HEK293T (cell line): ENCODE data around the gene PFDN1.

Experiments used
- CTCF ChIA-PET: fragments of 350-600 bp; formaldehyde crosslinking; extraction: SDS; loops from one replicate; lab custom pipeline; 2021; ENCODE audit warnings: antibody characterized with exemption, inconsistent platforms; lab: Yijun Ruan, JAX
- POLR2A ChIA-PET: fragments of 350-600 bp; formaldehyde crosslinking; extraction: SDS; loops from one replicate; lab custom pipeline; 2020; ENCODE audit warnings: antibody characterized with exemption, inconsistent platforms; lab: Yijun Ruan, JAX
- DNase-seq: peaks from one replicate; pipeline ENCODE4 v3.0.0; 2012; ENCODE audit warnings: mixed read lengths; ENCODE audit errors: extremely low spot score
- ARNT ChIP-seq: fragments of 450-650 bp; IDR thresholded peaks from 2 replicates; pipeline ENCODE4 v1.6.1; 2017; ENCODE audit warnings: mild to moderate bottlenecking
- BHLHE40 ChIP-seq: fragments of 450-650 bp; IDR thresholded peaks from 2 replicates; pipeline ENCODE4 v1.6.1; 2016; ENCODE audit warnings: mild to moderate bottlenecking, moderate library complexity, borderline replicate concordance
- CTBP1 ChIP-seq: fragments of 450-650 bp; IDR thresholded peaks from 2 replicates; pipeline ENCODE4 v1.6.1; 2016; ENCODE audit warnings: borderline replicate concordance
- ELF4 ChIP-seq: fragments of 450-650 bp; IDR thresholded peaks from 2 replicates; pipeline ENCODE4 v1.6.1; 2017; ENCODE audit warnings: antibody characterized with exemption
- FOXA1 ChIP-seq: fragments of 450-650 bp; IDR thresholded peaks from 2 replicates; pipeline ENCODE4 v1.6.1; 2016; ENCODE audit warnings: mild to moderate bottlenecking
- FOXK2 ChIP-seq: fragments of 450-650 bp; IDR thresholded peaks from 2 replicates; pipeline ENCODE4 v1.6.1; 2016; ENCODE audit warnings: mild to moderate bottlenecking
- FOXM1 ChIP-seq: fragments of 450-650 bp; IDR thresholded peaks from 2 replicates; pipeline ENCODE4 v1.6.1; 2017; ENCODE audit warnings: mild to moderate bottlenecking, borderline replicate concordance
- HDGF ChIP-seq: fragments of 450-650 bp; IDR thresholded peaks from 2 replicates; pipeline ENCODE4 v1.6.1; 2017; ENCODE audit warnings: antibody characterized with exemption, borderline replicate concordance
- L3MBTL2 ChIP-seq: fragments of 450-650 bp; conservative IDR thresholded peaks from 2 replicates; pipeline ENCODE4 v1.6.1; 2016; ENCODE audit warnings: mild to moderate bottlenecking
- LEF1 ChIP-seq: fragments of 450-650 bp; IDR thresholded peaks from 2 replicates; pipeline ENCODE4 v1.6.1; 2017; ENCODE audit warnings: mild to moderate bottlenecking, borderline replicate concordance
- NFRKB ChIP-seq: fragments of 450-650 bp; IDR thresholded peaks from 2 replicates; pipeline ENCODE4 v1.6.1; 2016; ENCODE audit warnings: mild to moderate bottlenecking, moderate library complexity
- PKNOX1 ChIP-seq: fragments of 450-650 bp; IDR thresholded peaks from 2 replicates; pipeline ENCODE4 v1.6.1; 2016
- SP1 ChIP-seq: fragments of 450-650 bp; IDR thresholded peaks from 2 replicates; pipeline ENCODE4 v1.6.1; 2017
- SUZ12 ChIP-seq: fragments of 450-650 bp; IDR thresholded peaks from 2 replicates; pipeline ENCODE4 v1.6.1; 2016; ENCODE audit warnings: mild to moderate bottlenecking
- TARDBP ChIP-seq: fragments of 450-650 bp; IDR thresholded peaks from 2 replicates; pipeline ENCODE4 v1.6.1; 2016
- ZNF384 ChIP-seq: fragments of 450-650 bp; IDR thresholded peaks from 2 replicates; pipeline ENCODE4 v1.6.1; 2016

PFDN1 gene

GRCh38 chr5:140222416-140222815 lies 80.5 kb downstream of the PFDN1 start:
- ChIA-PET CTCF (interaction anchor here (1.1 kb wide), 1 partner anchor 17 kb away, joined by 4 read pairs; no protein-coding TSS in a partner anchor), POLR2A (no interaction called here)
- no peak for DNase-seq
- no peak for TF ChIP-seq ARNT

GRCh38 chr5:140221697-140222223 lies 81.1 kb downstream of the PFDN1 start:
- DNase-seq: no peak
- POLR2A ChIA-PET: no interaction called here
- CTCF ChIA-PET: interaction anchor here (1.1 kb wide), 1 partner anchor 18 kb away, joined by 4 read pairs; no protein-coding TSS in a partner anchor
- TF ChIP-seq ZNF384: no peak
- no peak for TF ChIP-seq CTBP1
- TF ChIP-seq FOXM1: no peak
- no peak for TF ChIP-seq HDGF
- TF ChIP-seq LEF1: no peak
- no peak for TF ChIP-seq FOXK2
- no peak for TF ChIP-seq L3MBTL2
- TF ChIP-seq BHLHE40: no peak
- no peak for TF ChIP-seq ELF4
- no peak for TF ChIP-seq FOXA1
- no peak for TF ChIP-seq ARNT
- no peak for TF ChIP-seq PKNOX1
- no peak for TF ChIP-seq SP1
- no peak for TF ChIP-seq TARDBP
- no peak for TF ChIP-seq NFRKB

- no peak for TF ChIP-seq NFRKB
- no peak for TF ChIP-seq BHLHE40
- TF ChIP-seq CTBP1: no peak
- TF ChIP-seq ZNF384: no peak
- TF ChIP-seq ELF4: no peak
- no peak for TF ChIP-seq SP1
- no peak for TF ChIP-seq SUZ12
- no peak for TF ChIP-seq ARNT
- DNase-seq: no peak
- ChIA-PET POLR2A (no interaction called here), CTCF (interaction anchor here (0.8 to 1.2 kb wide), 3 partner anchors 15 to 131 kb away, joined by 3 to 7 read pairs (median 4); no protein-coding TSS in a partner anchor)
Measured at GRCh38 chr5:140220698-140221064, 82.2 kb downstream of the PFDN1 start.

- TF ChIP-seq LEF1: no peak
- no peak for TF ChIP-seq L3MBTL2
- TF ChIP-seq FOXM1: no peak
- no peak for TF ChIP-seq CTBP1
- TF ChIP-seq HDGF: no peak
- TF ChIP-seq PKNOX1: no peak
- no peak for TF ChIP-seq NFRKB
- no peak for TF ChIP-seq ARNT
- no peak for TF ChIP-seq BHLHE40
- no peak for TF ChIP-seq SP1
- TF ChIP-seq FOXA1: no peak
- TF ChIP-seq ZNF384: no peak
- TF ChIP-seq ELF4: no peak
- TF ChIP-seq SUZ12: no peak
- TF ChIP-seq TARDBP: no peak
- POLR2A ChIA-PET: no interaction called here
- CTCF ChIA-PET: interaction anchor here (0.8 to 2.6 kb wide), 4 partner anchors 14 to 131 kb away, joined by 3 to 8 read pairs (median 6); no protein-coding TSS in a partner anchor
- no peak for DNase-seq
Measured at GRCh38 chr5:140220032-140220697, 82.7 kb downstream of the PFDN1 start.

GRCh38 chr5:140219068-140219991 lies 83.6 kb downstream of the PFDN1 start:
- no peak for DNase-seq

More at GRCh38 chr5:140219068-140219991, 83.6 kb downstream of the PFDN1 start:
- ChIA-PET POLR2A (no interaction called here), CTCF (interaction anchor here (0.6 to 2.6 kb wide), 3 partner anchors 13 to 140 kb away, joined by 4 to 8 read pairs (median 4); no protein-coding TSS in a partner anchor)
- TF ChIP-seq SP1: no peak
- no peak for TF ChIP-seq L3MBTL2
- no peak for TF ChIP-seq BHLHE40
- no peak for TF ChIP-seq ZNF384
- TF ChIP-seq CTBP1: no peak
- TF ChIP-seq NFRKB: no peak
- no peak for TF ChIP-seq FOXM1
- TF ChIP-seq LEF1: no peak
- no peak for TF ChIP-seq PKNOX1
- TF ChIP-seq FOXA1: no peak
- TF ChIP-seq ELF4: no peak
- TF ChIP-seq FOXK2: no peak
- no peak for TF ChIP-seq SUZ12
- no peak for TF ChIP-seq ARNT
